ENCODE results near the gene BMF.

- no peak for TF ChIP-seq CTCF (IDR thresholded peaks at IDR 0.05; ENCODE audit: poor library complexity, severe bottlenecking)
- no peak for TF ChIP-seq TAF1 (IDR thresholded peaks at IDR 0.05; ENCODE audit: low read depth)
- no peak for TF ChIP-seq POLR2AphosphoS5 (IDR thresholded peaks at IDR 0.05)
- TF ChIP-seq, protein P1, sequence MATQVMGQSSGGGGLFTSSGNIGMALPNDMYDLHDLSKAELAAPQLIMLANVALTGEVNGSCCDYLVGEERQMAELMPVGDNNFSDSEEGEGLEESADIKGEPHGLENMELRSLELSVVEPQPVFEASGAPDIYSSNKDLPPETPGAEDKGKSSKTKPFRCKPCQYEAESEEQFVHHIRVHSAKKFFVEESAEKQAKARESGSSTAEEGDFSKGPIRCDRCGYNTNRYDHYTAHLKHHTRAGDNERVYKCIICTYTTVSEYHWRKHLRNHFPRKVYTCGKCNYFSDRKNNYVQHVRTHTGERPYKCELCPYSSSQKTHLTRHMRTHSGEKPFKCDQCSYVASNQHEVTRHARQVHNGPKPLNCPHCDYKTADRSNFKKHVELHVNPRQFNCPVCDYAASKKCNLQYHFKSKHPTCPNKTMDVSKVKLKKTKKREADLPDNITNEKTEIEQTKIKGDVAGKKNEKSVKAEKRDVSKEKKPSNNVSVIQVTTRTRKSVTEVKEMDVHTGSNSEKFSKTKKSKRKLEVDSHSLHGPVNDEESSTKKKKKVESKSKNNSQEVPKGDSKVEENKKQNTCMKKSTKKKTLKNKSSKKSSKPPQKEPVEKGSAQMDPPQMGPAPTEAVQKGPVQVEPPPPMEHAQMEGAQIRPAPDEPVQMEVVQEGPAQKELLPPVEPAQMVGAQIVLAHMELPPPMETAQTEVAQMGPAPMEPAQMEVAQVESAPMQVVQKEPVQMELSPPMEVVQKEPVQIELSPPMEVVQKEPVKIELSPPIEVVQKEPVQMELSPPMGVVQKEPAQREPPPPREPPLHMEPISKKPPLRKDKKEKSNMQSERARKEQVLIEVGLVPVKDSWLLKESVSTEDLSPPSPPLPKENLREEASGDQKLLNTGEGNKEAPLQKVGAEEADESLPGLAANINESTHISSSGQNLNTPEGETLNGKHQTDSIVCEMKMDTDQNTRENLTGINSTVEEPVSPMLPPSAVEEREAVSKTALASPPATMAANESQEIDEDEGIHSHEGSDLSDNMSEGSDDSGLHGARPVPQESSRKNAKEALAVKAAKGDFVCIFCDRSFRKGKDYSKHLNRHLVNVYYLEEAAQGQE (IDR thresholded peaks at IDR 0.05; ENCODE audit: borderline replicate concordance): no peak
- TF ChIP-seq EZH2 (IDR thresholded peaks at IDR 0.05; ENCODE audit: borderline replicate concordance, insufficient read depth, low read length, poor library complexity, severe bottlenecking): no peak
- TF ChIP-seq RAD21 (conservative IDR thresholded peaks at IDR 0.05): no peak
Measured at GRCh38 chr15:40090774-40091455, 17.8 kb downstream of the BMF start.
